Measurements from ENCODE around the gene C6orf15. TPM values are rescaled to one million over a fixed set of nuclear protein-coding genes. Genes with fewer than 3 reads are reported as not detected.

C6orf15 gene
- total and polyA plus RNA-seq, 2 of the 8 experiments (the other 6 are each of a cell fraction or from before 2014, with no cell fraction given): not detected

DNA sequence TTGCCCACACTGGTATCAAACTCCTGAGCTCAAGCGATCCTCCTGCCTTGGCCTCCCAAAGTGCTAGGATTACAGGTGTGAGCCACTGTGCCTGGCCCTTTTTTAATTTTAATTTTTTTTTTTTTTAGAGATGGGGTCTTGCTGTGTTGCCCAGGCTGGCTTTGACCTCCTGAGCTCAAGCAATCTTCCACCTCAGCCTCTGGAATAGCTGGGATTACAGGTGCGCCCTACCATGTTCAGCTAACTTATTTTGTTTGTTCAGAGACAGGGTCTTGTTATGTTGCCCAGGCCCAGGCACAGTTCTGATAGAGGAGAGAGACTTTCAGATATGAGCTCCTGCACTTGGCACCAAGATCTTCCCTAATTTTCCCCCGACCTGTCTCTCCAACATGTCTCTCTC, 18.4 kb upstream of the C6orf15 start (continued):
- TF ChIP-seq, protein P1, sequence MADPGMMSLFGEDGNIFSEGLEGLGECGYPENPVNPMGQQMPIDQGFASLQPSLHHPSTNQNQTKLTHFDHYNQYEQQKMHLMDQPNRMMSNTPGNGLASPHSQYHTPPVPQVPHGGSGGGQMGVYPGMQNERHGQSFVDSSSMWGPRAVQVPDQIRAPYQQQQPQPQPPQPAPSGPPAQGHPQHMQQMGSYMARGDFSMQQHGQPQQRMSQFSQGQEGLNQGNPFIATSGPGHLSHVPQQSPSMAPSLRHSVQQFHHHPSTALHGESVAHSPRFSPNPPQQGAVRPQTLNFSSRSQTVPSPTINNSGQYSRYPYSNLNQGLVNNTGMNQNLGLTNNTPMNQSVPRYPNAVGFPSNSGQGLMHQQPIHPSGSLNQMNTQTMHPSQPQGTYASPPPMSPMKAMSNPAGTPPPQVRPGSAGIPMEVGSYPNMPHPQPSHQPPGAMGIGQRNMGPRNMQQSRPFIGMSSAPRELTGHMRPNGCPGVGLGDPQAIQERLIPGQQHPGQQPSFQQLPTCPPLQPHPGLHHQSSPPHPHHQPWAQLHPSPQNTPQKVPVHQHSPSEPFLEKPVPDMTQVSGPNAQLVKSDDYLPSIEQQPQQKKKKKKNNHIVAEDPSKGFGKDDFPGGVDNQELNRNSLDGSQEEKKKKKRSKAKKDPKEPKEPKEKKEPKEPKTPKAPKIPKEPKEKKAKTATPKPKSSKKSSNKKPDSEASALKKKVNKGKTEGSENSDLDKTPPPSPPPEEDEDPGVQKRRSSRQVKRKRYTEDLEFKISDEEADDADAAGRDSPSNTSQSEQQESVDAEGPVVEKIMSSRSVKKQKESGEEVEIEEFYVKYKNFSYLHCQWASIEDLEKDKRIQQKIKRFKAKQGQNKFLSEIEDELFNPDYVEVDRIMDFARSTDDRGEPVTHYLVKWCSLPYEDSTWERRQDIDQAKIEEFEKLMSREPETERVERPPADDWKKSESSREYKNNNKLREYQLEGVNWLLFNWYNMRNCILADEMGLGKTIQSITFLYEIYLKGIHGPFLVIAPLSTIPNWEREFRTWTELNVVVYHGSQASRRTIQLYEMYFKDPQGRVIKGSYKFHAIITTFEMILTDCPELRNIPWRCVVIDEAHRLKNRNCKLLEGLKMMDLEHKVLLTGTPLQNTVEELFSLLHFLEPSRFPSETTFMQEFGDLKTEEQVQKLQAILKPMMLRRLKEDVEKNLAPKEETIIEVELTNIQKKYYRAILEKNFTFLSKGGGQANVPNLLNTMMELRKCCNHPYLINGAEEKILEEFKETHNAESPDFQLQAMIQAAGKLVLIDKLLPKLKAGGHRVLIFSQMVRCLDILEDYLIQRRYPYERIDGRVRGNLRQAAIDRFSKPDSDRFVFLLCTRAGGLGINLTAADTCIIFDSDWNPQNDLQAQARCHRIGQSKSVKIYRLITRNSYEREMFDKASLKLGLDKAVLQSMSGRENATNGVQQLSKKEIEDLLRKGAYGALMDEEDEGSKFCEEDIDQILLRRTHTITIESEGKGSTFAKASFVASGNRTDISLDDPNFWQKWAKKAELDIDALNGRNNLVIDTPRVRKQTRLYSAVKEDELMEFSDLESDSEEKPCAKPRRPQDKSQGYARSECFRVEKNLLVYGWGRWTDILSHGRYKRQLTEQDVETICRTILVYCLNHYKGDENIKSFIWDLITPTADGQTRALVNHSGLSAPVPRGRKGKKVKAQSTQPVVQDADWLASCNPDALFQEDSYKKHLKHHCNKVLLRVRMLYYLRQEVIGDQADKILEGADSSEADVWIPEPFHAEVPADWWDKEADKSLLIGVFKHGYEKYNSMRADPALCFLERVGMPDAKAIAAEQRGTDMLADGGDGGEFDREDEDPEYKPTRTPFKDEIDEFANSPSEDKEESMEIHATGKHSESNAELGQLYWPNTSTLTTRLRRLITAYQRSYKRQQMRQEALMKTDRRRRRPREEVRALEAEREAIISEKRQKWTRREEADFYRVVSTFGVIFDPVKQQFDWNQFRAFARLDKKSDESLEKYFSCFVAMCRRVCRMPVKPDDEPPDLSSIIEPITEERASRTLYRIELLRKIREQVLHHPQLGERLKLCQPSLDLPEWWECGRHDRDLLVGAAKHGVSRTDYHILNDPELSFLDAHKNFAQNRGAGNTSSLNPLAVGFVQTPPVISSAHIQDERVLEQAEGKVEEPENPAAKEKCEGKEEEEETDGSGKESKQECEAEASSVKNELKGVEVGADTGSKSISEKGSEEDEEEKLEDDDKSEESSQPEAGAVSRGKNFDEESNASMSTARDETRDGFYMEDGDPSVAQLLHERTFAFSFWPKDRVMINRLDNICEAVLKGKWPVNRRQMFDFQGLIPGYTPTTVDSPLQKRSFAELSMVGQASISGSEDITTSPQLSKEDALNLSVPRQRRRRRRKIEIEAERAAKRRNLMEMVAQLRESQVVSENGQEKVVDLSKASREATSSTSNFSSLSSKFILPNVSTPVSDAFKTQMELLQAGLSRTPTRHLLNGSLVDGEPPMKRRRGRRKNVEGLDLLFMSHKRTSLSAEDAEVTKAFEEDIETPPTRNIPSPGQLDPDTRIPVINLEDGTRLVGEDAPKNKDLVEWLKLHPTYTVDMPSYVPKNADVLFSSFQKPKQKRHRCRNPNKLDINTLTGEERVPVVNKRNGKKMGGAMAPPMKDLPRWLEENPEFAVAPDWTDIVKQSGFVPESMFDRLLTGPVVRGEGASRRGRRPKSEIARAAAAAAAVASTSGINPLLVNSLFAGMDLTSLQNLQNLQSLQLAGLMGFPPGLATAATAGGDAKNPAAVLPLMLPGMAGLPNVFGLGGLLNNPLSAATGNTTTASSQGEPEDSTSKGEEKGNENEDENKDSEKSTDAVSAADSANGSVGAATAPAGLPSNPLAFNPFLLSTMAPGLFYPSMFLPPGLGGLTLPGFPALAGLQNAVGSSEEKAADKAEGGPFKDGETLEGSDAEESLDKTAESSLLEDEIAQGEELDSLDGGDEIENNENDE (IDR thresholded peaks at IDR 0.05; ENCODE audit: insufficient replicate concordance, low read length): no peak
- TF ChIP-seq CEBPB (IDR thresholded peaks at IDR 0.05; ENCODE audit: low read depth, low read length): no peak
- TF ChIP-seq BRCA1 (IDR thresholded peaks at IDR 0.05; ENCODE audit: low read depth, low read length): no peak
- no peak for TF ChIP-seq POU5F1 (IDR thresholded peaks at IDR 0.05; ENCODE audit: low read depth, low read length)
- TF ChIP-seq CBX5 (IDR thresholded peaks at IDR 0.05; ENCODE audit: low read depth, low read length): no peak
- no peak for TF ChIP-seq SIRT6 (IDR thresholded peaks at IDR 0.05; ENCODE audit: low read length)

All from H1 (cell line).